ENCODE measurements around the gene WNT6. TPM values are rescaled to one million over a fixed set of nuclear protein-coding genes. Genes with fewer than 3 reads are reported as not detected.

The WNT6 gene
- total RNA-seq, 1 experiment from 2014 or later = 0.33 TPM

DNA sequence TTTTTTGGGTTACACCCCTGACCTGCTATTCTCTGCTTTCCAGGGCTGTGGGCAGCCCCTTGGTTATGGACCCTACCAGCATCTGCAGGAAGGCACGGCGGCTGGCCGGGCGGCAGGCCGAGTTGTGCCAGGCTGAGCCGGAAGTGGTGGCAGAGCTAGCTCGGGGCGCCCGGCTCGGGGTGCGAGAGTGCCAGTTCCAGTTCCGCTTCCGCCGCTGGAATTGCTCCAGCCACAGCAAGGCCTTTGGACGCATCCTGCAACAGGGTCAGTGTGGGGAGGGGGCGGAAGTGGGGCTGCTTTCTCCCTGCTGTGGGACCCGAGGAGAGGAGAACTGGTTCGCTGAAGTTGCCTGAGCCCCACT is 11.4 kb downstream of the WNT6 start:
- no peaks in the 10 kb centered on the region for H3K79me2 ChIP-seq (ENCODE audit: low read depth)
- H3K9me2 ChIP-seq (ENCODE audit: insufficient read depth) = no peaks in the 10 kb centered on the region
- no peak overlapping the region for H2AFZ ChIP-seq
- H3F3A ChIP-seq (ENCODE audit: insufficient read depth, low read depth) = peaks cover 11% of the 10 kb centered on the region; the same call in 1 of the 2 replicates
- H3K9me3 ChIP-seq (ENCODE audit: insufficient read depth, low read depth) = no peaks in the 10 kb centered on the region
- intact Hi-C loops (cut with micrococcal nuclease; ENCODE audit: unreplicated experiment) = no loop called here
- CTCF ChIA-PET = no interaction called here
- no peaks in the 10 kb centered on the region for H4K20me1 ChIP-seq (ENCODE audit: insufficient read depth)
- no peak overlapping the region for H3K4me2 ChIP-seq
- DNase-seq = no peak
- POLR2A ChIA-PET (ENCODE audit: unreplicated experiment) = no interaction called here
- H3K4me1 ChIP-seq (replicated peaks; ENCODE audit: insufficient read depth) = no peaks in the 10 kb centered on the region
- no peaks in the 10 kb centered on the region for H3K27me3 ChIP-seq (ENCODE audit: insufficient read depth, low read depth)
- H3K27ac ChIP-seq = no peak overlapping the region
- no peaks in the 10 kb centered on the region for H3K36me3 ChIP-seq (ENCODE audit: low read depth)
- no peak overlapping the region for H3K4me3 ChIP-seq
- BruUV-seq (replicated peaks) = no TSS peak
- TF ChIP-seq, protein P1, sequence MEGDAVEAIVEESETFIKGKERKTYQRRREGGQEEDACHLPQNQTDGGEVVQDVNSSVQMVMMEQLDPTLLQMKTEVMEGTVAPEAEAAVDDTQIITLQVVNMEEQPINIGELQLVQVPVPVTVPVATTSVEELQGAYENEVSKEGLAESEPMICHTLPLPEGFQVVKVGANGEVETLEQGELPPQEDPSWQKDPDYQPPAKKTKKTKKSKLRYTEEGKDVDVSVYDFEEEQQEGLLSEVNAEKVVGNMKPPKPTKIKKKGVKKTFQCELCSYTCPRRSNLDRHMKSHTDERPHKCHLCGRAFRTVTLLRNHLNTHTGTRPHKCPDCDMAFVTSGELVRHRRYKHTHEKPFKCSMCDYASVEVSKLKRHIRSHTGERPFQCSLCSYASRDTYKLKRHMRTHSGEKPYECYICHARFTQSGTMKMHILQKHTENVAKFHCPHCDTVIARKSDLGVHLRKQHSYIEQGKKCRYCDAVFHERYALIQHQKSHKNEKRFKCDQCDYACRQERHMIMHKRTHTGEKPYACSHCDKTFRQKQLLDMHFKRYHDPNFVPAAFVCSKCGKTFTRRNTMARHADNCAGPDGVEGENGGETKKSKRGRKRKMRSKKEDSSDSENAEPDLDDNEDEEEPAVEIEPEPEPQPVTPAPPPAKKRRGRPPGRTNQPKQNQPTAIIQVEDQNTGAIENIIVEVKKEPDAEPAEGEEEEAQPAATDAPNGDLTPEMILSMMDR (conservative IDR thresholded peaks at IDR 0.05) = no peak
- TF ChIP-seq EZH2 (IDR thresholded peaks at IDR 0.05; ENCODE audit: low read depth) = no peak

DNA sequence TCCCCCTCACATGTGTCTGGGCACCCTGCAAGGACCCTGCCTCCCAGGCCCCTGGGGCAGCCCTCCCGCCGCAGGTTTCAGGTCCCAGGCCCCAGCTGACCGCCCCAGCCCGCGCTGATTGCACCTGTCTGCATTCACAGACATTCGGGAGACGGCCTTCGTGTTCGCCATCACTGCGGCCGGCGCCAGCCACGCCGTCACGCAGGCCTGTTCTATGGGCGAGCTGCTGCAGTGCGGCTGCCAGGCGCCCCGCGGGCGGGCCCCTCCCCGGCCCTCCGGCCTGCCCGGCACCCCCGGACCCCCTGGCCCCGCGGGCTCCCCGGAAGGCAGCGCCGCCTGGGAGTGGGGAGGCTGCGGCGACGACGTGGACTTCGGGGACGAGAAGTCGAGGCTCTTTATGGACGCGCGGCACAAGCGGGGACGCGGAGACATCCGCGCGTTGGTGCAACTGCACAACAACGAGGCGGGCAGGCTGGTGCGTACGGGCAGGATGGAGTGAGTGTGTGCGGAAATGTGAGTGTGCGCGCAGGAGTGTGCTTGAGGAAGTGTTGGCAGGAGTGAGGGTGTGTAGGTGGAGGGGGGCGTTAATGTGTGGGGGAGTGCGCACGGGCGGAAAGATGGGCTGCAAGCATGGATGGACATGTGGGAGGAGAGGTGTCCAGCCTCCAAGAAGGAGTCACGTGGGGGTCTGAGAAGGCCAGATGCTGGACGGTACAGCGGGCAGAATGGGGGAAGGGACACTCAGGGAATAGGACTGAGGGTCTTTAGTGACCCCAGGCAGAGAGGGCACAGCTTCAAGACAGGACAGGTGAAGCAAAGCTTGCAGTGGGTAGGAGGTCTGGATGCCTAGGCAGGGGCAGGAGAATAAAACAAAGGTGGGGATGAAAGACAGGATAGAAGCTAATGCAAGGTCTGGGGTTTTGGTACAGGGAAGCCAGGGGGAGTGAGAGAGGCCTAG is 12.0 kb downstream of the WNT6 start:
- DNase-seq = no peak
- intact Hi-C loops (cut with micrococcal nuclease; ENCODE audit: unreplicated experiment) = no loop called here
- Histone ChIP-seq H3K4me3 (no peak overlapping the region), H3K9me3 (ENCODE audit: insufficient read depth, low read depth) (no peaks in the 10 kb centered on the region), H2AFZ (no peak overlapping the region), H4K20me1 (ENCODE audit: insufficient read depth) (no peaks in the 10 kb centered on the region), H3K27ac (no peak overlapping the region), H3K4me2 (no peak overlapping the region), H3K9me2 (ENCODE audit: insufficient read depth) (no peaks in the 10 kb centered on the region), H3K36me3 (ENCODE audit: low read depth) (no peaks in the 10 kb centered on the region), H3K79me2 (ENCODE audit: low read depth) (no peaks in the 10 kb centered on the region), H3K4me1 (replicated peaks; ENCODE audit: insufficient read depth) (no peaks in the 10 kb centered on the region), H3K27me3 (ENCODE audit: insufficient read depth, low read depth) (no peaks in the 10 kb centered on the region), H3F3A (ENCODE audit: insufficient read depth, low read depth) (peaks cover 11% of the 10 kb centered on the region; the same call in 1 of the 2 replicates)
- POLR2A ChIA-PET (ENCODE audit: unreplicated experiment) = no interaction called here
- CTCF ChIA-PET = interaction anchor here (0.6 kb wide), 1 partner anchor 104 kb away, joined by 3 read pairs; no protein-coding TSS in a partner anchor
- no TSS peak for BruUV-seq (replicated peaks)
- TF ChIP-seq EZH2 (IDR thresholded peaks at IDR 0.05; ENCODE audit: low read depth) = no peak
- TF ChIP-seq, protein P1 (conservative IDR thresholded peaks at IDR 0.05) = no peak

DNA sequence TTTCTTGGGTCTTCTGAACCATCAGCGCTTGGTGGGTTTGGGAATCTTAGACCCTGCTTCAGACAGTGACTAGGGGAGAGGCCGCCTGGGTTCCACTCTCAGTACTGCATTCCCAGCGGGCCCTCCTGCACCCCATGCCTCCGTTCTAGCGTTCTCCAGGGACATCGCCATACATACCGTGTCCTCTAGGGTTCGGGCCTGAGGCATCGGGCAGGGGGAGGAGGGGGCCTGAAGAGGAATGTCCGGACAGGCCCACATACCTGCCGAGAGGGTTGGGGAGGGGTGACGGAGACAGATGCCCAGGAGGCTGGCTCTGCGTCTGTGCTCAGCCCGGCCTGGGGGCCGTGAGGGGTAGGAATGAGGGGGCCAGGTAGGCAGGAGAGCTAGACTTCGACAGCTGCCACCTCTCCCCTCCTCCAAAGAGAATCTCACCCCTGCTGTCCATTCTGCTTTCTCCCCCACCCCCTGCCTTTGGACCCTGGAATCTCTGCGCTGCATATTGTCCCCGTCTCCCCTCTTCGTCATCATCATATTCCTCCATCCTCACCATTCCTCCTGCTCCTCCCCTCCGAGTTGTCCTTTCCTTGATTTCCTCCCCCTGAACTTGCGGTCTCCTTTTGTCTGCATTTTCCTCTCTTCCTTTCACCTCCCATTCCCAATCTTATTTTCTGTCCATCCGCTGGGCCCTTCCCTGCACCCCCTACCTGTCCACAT is 13.2 kb downstream of the WNT6 start:
- H3K36me3 ChIP-seq (ENCODE audit: low read depth) = no peaks in the 10 kb centered on the region
- no peaks in the 10 kb centered on the region for H3K9me3 ChIP-seq (ENCODE audit: insufficient read depth, low read depth)
- ChIA-PET POLR2A (ENCODE audit: unreplicated experiment) (no interaction called here), CTCF (no interaction called here)
- no peak overlapping the region for H2AFZ ChIP-seq
- BruUV-seq (replicated peaks) = no TSS peak
- no peak for DNase-seq
- intact Hi-C loops (cut with micrococcal nuclease; ENCODE audit: unreplicated experiment) = no loop called here
- H3K27me3 ChIP-seq (ENCODE audit: insufficient read depth, low read depth) = no peaks in the 10 kb centered on the region
- no peaks in the 10 kb centered on the region for H4K20me1 ChIP-seq (ENCODE audit: insufficient read depth)
- no peak overlapping the region for H3K4me2 ChIP-seq
- peaks cover 11% of the 10 kb centered on the region; the same call in 1 of the 2 replicates for H3F3A ChIP-seq (ENCODE audit: insufficient read depth, low read depth)
- H3K79me2 ChIP-seq (ENCODE audit: low read depth) = no peaks in the 10 kb centered on the region
- no peak overlapping the region for H3K4me3 ChIP-seq
- TF ChIP-seq, protein P1 (conservative IDR thresholded peaks at IDR 0.05) = no peak
- no peak for TF ChIP-seq EZH2 (IDR thresholded peaks at IDR 0.05; ENCODE audit: low read depth)
- no peak overlapping the region for H3K27ac ChIP-seq
- no peaks in the 10 kb centered on the region for H3K4me1 ChIP-seq (replicated peaks; ENCODE audit: insufficient read depth)
- H3K9me2 ChIP-seq (ENCODE audit: insufficient read depth) = no peaks in the 10 kb centered on the region

All from PC-9 (cell line).